Lung (tissue), 16 donors: ENCODE data around the gene TSSC4. TPM values are rescaled to one million over a fixed set of nuclear protein-coding genes. Genes with fewer than 3 reads are reported as not detected.
A peak's percentile ranks its signal among the peaks of the same experiment; 100 is the strongest.

Source experiments
- ATAC-seq: fragments of 200-7000 bp; cut with Tn5 transposase; one replicate; pipeline ENCODE4 v1.9.1; 2020; ENCODE audit warnings: moderate number of reproducible peaks; ENCODE audit not compliant: insufficient read depth, low FRiP score
- DNase-seq, 3 donors: peaks; one replicate each; pipeline ENCODE4 v3.0.0-alpha.2; 2013 to 2017
- H3K27ac ChIP-seq, 2 donors: one replicate each; pipeline ENCODE4 v1.5.1; 2013; ENCODE audit warnings: mild to moderate bottlenecking in 2 of 2, moderate library complexity in 2 of 2, control low read depth in 1 of 2, inconsistent platforms in 1 of 2, low read depth in 1 of 2, low read length in 1 of 2
- H3K27me3 ChIP-seq, 3 donors: one replicate each; pipeline ENCODE4 v1.5.1; 2013; ENCODE audit warnings: low read length in 2 of 3; ENCODE audit not compliant: control insufficient read depth in 3 of 3, insufficient read depth in 3 of 3
- H3K36me3 ChIP-seq, 4 donors: one replicate each; pipeline ENCODE4 v1.5.1; 2013; ENCODE audit warnings: low read length in 4 of 4, mild to moderate bottlenecking in 1 of 4, moderate library complexity in 1 of 4; ENCODE audit not compliant: control insufficient read depth in 4 of 4, insufficient read depth in 4 of 4
- H3K4me1 ChIP-seq, 5 donors: one replicate each; pipeline ENCODE4 v1.5.1; 2013; ENCODE audit warnings: low read length in 5 of 5, mild to moderate bottlenecking in 2 of 5, moderate library complexity in 1 of 5; ENCODE audit not compliant: control insufficient read depth in 5 of 5, insufficient read depth in 5 of 5
- H3K4me3 ChIP-seq: one replicate; pipeline ENCODE4 v1.5.1; 2013; ENCODE audit warnings: mild to moderate bottlenecking, control low read depth, moderate library complexity
- H3K9ac ChIP-seq, 2 donors: one replicate each; pipeline ENCODE4 v1.5.1; 2013; ENCODE audit warnings: low read length in 2 of 2, control low read depth in 1 of 2; ENCODE audit not compliant: insufficient read depth in 1 of 2
- H3K9me3 ChIP-seq, 4 donors: one replicate each; pipeline ENCODE4 v1.5.1; 2013; ENCODE audit warnings: low read length in 3 of 4, mild to moderate bottlenecking in 1 of 4, moderate library complexity in 1 of 4; ENCODE audit not compliant: control insufficient read depth in 4 of 4, insufficient read depth in 3 of 4
- WGBS, 2 donors: extraction: QIAGEN DNeasy Blood & Tissue Kit; methylation state at CpG; one replicate each; pipeline ENCODE4 v1.1.7; 2013; 5-methylcytosine and 5-hydroxymethylcytosine counted together
- long read RNA-seq, 5 donors: transcript quantifications; one replicate each; lab custom pipeline, GENCODE V29; 2026
- polyA plus RNA-seq, 2 donors: library from polyadenylated mRNA; stranded (reverse); fragments of 200-250 nt; gene quantifications; one replicate each; pipeline ENCODE4 v1.2.1, GENCODE V29; 2013
- total RNA-seq, 2 donors: library from RNA; depleted of rRNA in 1 of 2; stranded (reverse); fragments of >200 nt in 1 of 2; gene quantifications; one replicate each; pipeline ENCODE4 v1.2.1, GENCODE V29; 2014 to 2021
- TF ChIP-seq, protein P1 (sequence below): IDR thresholded peaks from 2 replicates; pipeline ENCODE4 v1.5.1; 2012; ENCODE audit warnings: mild to moderate bottlenecking; ENCODE audit errors: control extremely low read depth, extremely low read depth
- donor health status: control.
- donor health status: control.
- donor health status: Bipolar disorder and iron deficiency.
- donor health status: healthy.
- donor health status: DM: yes; HTN: yes; CAD: no.

TSSC4 gene
- total RNA-seq: 10 to 100 TPM; 25.1 to 56.5 TPM
- 10 to 100 TPM; 48.8 to 50.7 TPM for polyA plus RNA-seq
- long read RNA-seq, donor 1, transcript TSSC4-201 (3 exons, 1,686 nt): major isoform, 22 of 24 reads
- long read RNA-seq, donor 1, partial matches to known transcripts: 0 of 24 reads
- long read RNA-seq, donor 1, other reads (novel, unspliced or antisense): 0 of 24 reads
- long read RNA-seq, donor 2, transcript TSSC4-201 (3 exons, 1,686 nt): major isoform, 8 of 9 reads
- long read RNA-seq, donor 2, partial matches to known transcripts: 0 of 9 reads
- long read RNA-seq, donor 2, other reads (novel, unspliced or antisense): 0 of 9 reads
- long read RNA-seq, donor 3, partial matches to known transcripts: 0 of 5 reads
- long read RNA-seq, donor 3, other reads (novel, unspliced or antisense): 0 of 5 reads
- long read RNA-seq, donor 4, transcript TSSC4-201 (3 exons, 1,686 nt): major isoform, 9 of 9 reads
- long read RNA-seq, donor 4, partial matches to known transcripts: 0 of 9 reads
- long read RNA-seq, donor 4, other reads (novel, unspliced or antisense): 0 of 9 reads
- long read RNA-seq, donor 5, transcript TSSC4-201 (3 exons, 1,686 nt): major isoform, 10 of 12 reads
- long read RNA-seq, donor 5, partial matches to known transcripts: 0 of 12 reads
- long read RNA-seq, donor 5, other reads (novel, unspliced or antisense): 0 of 12 reads

GRCh38 chr11:2400069-2400761 lies at the start of gene TSSC4:
TSSC4 (plus strand) TSS chr11:2400750; CDS start chr11:2402634, 1,884 bp downstream.
- Histone ChIP-seq H3K4me1 (peaks cover 3 to 28% (median 11%) of the 10 kb centered on the region in 5 donors), H3K9ac (peak within 1 kb of the TSS; percentile 90 to 94), H3K9me3 (no peaks in the 10 kb centered on the region), H3K4me3 (peak within 1 kb of the TSS; percentile 96), H3K27me3 (no peaks in the 10 kb centered on the region), H3K36me3 (peaks cover 10 to 56% (median 22%) of the 10 kb centered on the region in 4 donors), H3K27ac (peak within 1 kb of the TSS; percentile 97 to 100)
- ATAC-seq: peak; percentile 91
- WGBS, 2 donors: 0 to 1% methylated on average over 66 of the region's 66 CpGs
- DNase-seq: peak; percentile 100
- TF ChIP-seq, protein P1, sequence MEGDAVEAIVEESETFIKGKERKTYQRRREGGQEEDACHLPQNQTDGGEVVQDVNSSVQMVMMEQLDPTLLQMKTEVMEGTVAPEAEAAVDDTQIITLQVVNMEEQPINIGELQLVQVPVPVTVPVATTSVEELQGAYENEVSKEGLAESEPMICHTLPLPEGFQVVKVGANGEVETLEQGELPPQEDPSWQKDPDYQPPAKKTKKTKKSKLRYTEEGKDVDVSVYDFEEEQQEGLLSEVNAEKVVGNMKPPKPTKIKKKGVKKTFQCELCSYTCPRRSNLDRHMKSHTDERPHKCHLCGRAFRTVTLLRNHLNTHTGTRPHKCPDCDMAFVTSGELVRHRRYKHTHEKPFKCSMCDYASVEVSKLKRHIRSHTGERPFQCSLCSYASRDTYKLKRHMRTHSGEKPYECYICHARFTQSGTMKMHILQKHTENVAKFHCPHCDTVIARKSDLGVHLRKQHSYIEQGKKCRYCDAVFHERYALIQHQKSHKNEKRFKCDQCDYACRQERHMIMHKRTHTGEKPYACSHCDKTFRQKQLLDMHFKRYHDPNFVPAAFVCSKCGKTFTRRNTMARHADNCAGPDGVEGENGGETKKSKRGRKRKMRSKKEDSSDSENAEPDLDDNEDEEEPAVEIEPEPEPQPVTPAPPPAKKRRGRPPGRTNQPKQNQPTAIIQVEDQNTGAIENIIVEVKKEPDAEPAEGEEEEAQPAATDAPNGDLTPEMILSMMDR: peak; percentile 93

DNA sequence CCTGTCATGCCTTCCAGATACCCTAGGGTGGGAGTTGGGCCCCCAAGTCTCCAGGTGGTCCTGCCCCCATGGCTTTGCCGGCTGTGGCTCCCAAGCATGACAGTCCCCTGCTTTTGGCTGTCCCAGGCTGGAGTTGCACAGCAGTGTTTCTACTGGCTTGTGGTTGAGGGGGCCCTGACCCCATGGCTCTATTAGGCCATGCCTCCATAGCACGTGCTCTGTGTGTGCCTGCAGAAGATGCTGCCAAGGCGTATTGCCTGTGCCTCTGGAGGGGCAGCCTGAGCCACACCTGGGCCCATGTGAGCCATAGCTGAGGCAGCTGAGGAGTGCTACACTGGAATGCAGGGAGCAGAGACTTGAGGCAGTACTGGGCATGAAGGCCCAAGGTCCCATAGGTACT lies 48.8 kb upstream of the TSSC4 start:
- peaks cover 0 to 8% (median 0%) of the 10 kb centered on the region in 4 donors for H3K9me3 ChIP-seq
- no peak for DNase-seq
- no peaks in the 10 kb centered on the region for H3K27me3 ChIP-seq
- TF ChIP-seq, protein P1: no peak
- H3K36me3 ChIP-seq: no peaks in the 10 kb centered on the region
- H3K9ac ChIP-seq: no peak overlapping the region
- H3K4me3 ChIP-seq: no peak overlapping the region
- WGBS, 2 donors: 89 to 91% methylated on average over 3 of the region's 3 CpGs
- H3K27ac ChIP-seq: no peak overlapping the region
- H3K4me1 ChIP-seq: no peaks in the 10 kb centered on the region
- ATAC-seq: no peak

- H3K9me3 ChIP-seq: peaks cover 0 to 8% (median 0%) of the 10 kb centered on the region in 4 donors
- no peaks in the 10 kb centered on the region for H3K27me3 ChIP-seq
- ATAC-seq (no peak), DNase-seq (no peak)
- no peak overlapping the region for H3K27ac ChIP-seq
- H3K4me1 ChIP-seq: no peaks in the 10 kb centered on the region
- H3K9ac ChIP-seq: no peak overlapping the region
- TF ChIP-seq, protein P1: no peak
- H3K36me3 ChIP-seq: no peaks in the 10 kb centered on the region
- no peak overlapping the region for H3K4me3 ChIP-seq
- WGBS, 2 donors: 80 to 91% methylated on average over 4 of the region's 4 CpGs
Observed at GRCh38 chr11:2352420-2352819, 48.1 kb upstream of the TSSC4 start.
